Measurements from ENCODE around the gene CDH23. TPM values are rescaled to one million over a fixed set of nuclear protein-coding genes. Genes with fewer than 3 reads are reported as not detected.

Gene CDH23
- total RNA-seq, 2 donors from 2014 or later: 8.1 to 9.0 TPM

GRCh38 chr10:71390921-71391690 is 5.6 kb upstream of the CDH23 start:
- no peak for DNase-seq
- Mint-ChIP-seq H3K4me3 (no peak overlapping the region), H3K27me3 (peaks cover 85% of the 10 kb centered on the region), H3K36me3 (ENCODE audit: low read depth) (peaks cover 10% of the 10 kb centered on the region), H3K27ac (no peak overlapping the region), H3K4me1 (peaks cover 8% of the 10 kb centered on the region)
- no peak for ATAC-seq
- H3K9me3 ChIP-seq (ENCODE audit: control insufficient read depth, low read length, poor library complexity, severe bottlenecking): no peaks in the 10 kb centered on the region

GRCh38 chr10:71391701-71392100 is 5.0 kb upstream of the CDH23 start:
- ATAC-seq: no peak
- H3K9me3 ChIP-seq (ENCODE audit: control insufficient read depth, low read length, poor library complexity, severe bottlenecking): no peaks in the 10 kb centered on the region
- no peak for DNase-seq
- peaks cover 84% of the 10 kb centered on the region for H3K27me3 Mint-ChIP-seq
- H3K4me3 Mint-ChIP-seq: no peak overlapping the region
- peaks cover 8% of the 10 kb centered on the region for H3K4me1 Mint-ChIP-seq
- no peak overlapping the region for H3K27ac Mint-ChIP-seq
- peaks cover 11% of the 10 kb centered on the region for H3K36me3 Mint-ChIP-seq (ENCODE audit: low read depth)

- Mint-ChIP-seq H3K36me3 (ENCODE audit: low read depth) (peaks cover 11% of the 10 kb centered on the region), H3K27ac (no peak overlapping the region), H3K27me3 (peaks cover 84% of the 10 kb centered on the region), H3K4me1 (peaks cover 8% of the 10 kb centered on the region), H3K4me3 (no peak overlapping the region)
- no peak for DNase-seq
- no peaks in the 10 kb centered on the region for H3K9me3 ChIP-seq (ENCODE audit: control insufficient read depth, low read length, poor library complexity, severe bottlenecking)
- no peak for ATAC-seq
Observed at GRCh38 chr10:71392292-71392691, 4.4 kb upstream of the CDH23 start.

GRCh38 chr10:71392791-71393781 is 3.6 kb upstream of the CDH23 start:
- H3K36me3 Mint-ChIP-seq (ENCODE audit: low read depth): peaks cover 11% of the 10 kb centered on the region
- H3K4me3 Mint-ChIP-seq: no peak overlapping the region
- H3K27me3 Mint-ChIP-seq: peaks cover 86% of the 10 kb centered on the region
- ATAC-seq (no peak), DNase-seq (no peak)
- no peak overlapping the region for H3K27ac Mint-ChIP-seq
- H3K4me1 Mint-ChIP-seq: peaks cover 10% of the 10 kb centered on the region
- H3K9me3 ChIP-seq (ENCODE audit: control insufficient read depth, low read length, poor library complexity, severe bottlenecking): no peaks in the 10 kb centered on the region

- Mint-ChIP-seq H3K36me3 (ENCODE audit: low read depth) (peaks cover 13% of the 10 kb centered on the region), H3K4me3 (no peak overlapping the region), H3K27ac (no peak overlapping the region), H3K27me3 (peaks cover 86% of the 10 kb centered on the region), H3K4me1 (peaks cover 11% of the 10 kb centered on the region)
- no peaks in the 10 kb centered on the region for H3K9me3 ChIP-seq (ENCODE audit: control insufficient read depth, low read length, poor library complexity, severe bottlenecking)
- DNase-seq (no peak), ATAC-seq (no peak)
Observed at GRCh38 chr10:71393841-71394475, 2.8 kb upstream of the CDH23 start.

GRCh38 chr10:71394926-71395562 is 1.7 kb upstream of the CDH23 start:
- ATAC-seq (no peak), DNase-seq (no peak)
- Mint-ChIP-seq H3K4me3 (peak overlapping the region; percentile 89), H3K36me3 (ENCODE audit: low read depth) (peaks cover 13% of the 10 kb centered on the region), H3K27ac (no peak overlapping the region), H3K4me1 (peaks cover 11% of the 10 kb centered on the region), H3K27me3 (peaks cover 88% of the 10 kb centered on the region)
- no peaks in the 10 kb centered on the region for H3K9me3 ChIP-seq (ENCODE audit: control insufficient read depth, low read length, poor library complexity, severe bottlenecking)

GRCh38 chr10:71395621-71396020 is 1.1 kb upstream of the CDH23 start:
- no peaks in the 10 kb centered on the region for H3K9me3 ChIP-seq (ENCODE audit: control insufficient read depth, low read length, poor library complexity, severe bottlenecking)
- ATAC-seq: no peak
- Mint-ChIP-seq H3K27me3 (peaks cover 86% of the 10 kb centered on the region), H3K27ac (no peak overlapping the region), H3K36me3 (ENCODE audit: low read depth) (peaks cover 13% of the 10 kb centered on the region), H3K4me1 (peaks cover 11% of the 10 kb centered on the region), H3K4me3 (peak overlapping the region; percentile 89)
- no peak for DNase-seq

GRCh38 chr10:71396084-71396710 is 523 bp upstream of the CDH23 start:
- H3K27me3 Mint-ChIP-seq: peaks cover 82% of the 10 kb centered on the region
- H3K27ac Mint-ChIP-seq: no peak overlapping the region
- H3K4me1 Mint-ChIP-seq: peaks cover 11% of the 10 kb centered on the region
- no peaks in the 10 kb centered on the region for H3K9me3 ChIP-seq (ENCODE audit: control insufficient read depth, low read length, poor library complexity, severe bottlenecking)
- DNase-seq (no peak), ATAC-seq (peak; percentile 67)
- peak overlapping the region; percentile 89 for H3K4me3 Mint-ChIP-seq
- peaks cover 13% of the 10 kb centered on the region for H3K36me3 Mint-ChIP-seq (ENCODE audit: low read depth)

- H3K4me1 Mint-ChIP-seq: peaks cover 6% of the 10 kb centered on the region
- ATAC-seq: no peak
- H3K9me3 ChIP-seq (ENCODE audit: control insufficient read depth, low read length, poor library complexity, severe bottlenecking): no peaks in the 10 kb centered on the region
- H3K27me3 Mint-ChIP-seq: peaks cover 76% of the 10 kb centered on the region
- DNase-seq: no peak
- H3K4me3 Mint-ChIP-seq: peak overlapping the region; percentile 68
- H3K27ac Mint-ChIP-seq: no peak overlapping the region
- peaks cover 13% of the 10 kb centered on the region for H3K36me3 Mint-ChIP-seq (ENCODE audit: low read depth)
Observed at GRCh38 chr10:71397296-71398212, 834 bp downstream of the CDH23 start.

- DNase-seq (no peak), ATAC-seq (no peak)
- H3K27ac Mint-ChIP-seq: no peak overlapping the region
- H3K4me3 Mint-ChIP-seq: no peak overlapping the region
- H3K9me3 ChIP-seq (ENCODE audit: control insufficient read depth, low read length, poor library complexity, severe bottlenecking): no peaks in the 10 kb centered on the region
- H3K4me1 Mint-ChIP-seq: peaks cover 9% of the 10 kb centered on the region
- H3K36me3 Mint-ChIP-seq (ENCODE audit: low read depth): peaks cover 13% of the 10 kb centered on the region
- H3K27me3 Mint-ChIP-seq: peaks cover 61% of the 10 kb centered on the region
Observed at GRCh38 chr10:71398976-71399375, 2.3 kb downstream of the CDH23 start.

- H3K27ac Mint-ChIP-seq: no peak overlapping the region
- H3K4me1 Mint-ChIP-seq: peaks cover 11% of the 10 kb centered on the region
- no peak for ATAC-seq
- DNase-seq: no peak
- peaks cover 60% of the 10 kb centered on the region for H3K27me3 Mint-ChIP-seq
- H3K36me3 Mint-ChIP-seq (ENCODE audit: low read depth): peaks cover 9% of the 10 kb centered on the region
- no peak overlapping the region for H3K4me3 Mint-ChIP-seq
- no peaks in the 10 kb centered on the region for H3K9me3 ChIP-seq (ENCODE audit: control insufficient read depth, low read length, poor library complexity, severe bottlenecking)
Observed at GRCh38 chr10:71399946-71400345, 3.2 kb downstream of the CDH23 start.

Data from T-helper 17 cell (primary cell).